ELR (cell line): ENCODE data around the gene AKT1S1.
"Not testable (repeated sequence)": the region's sequence is repeated elsewhere in the genome, so short reads cannot be mapped to it uniquely, and the experiment has no call there.

Experiments
- DNase-seq: peaks from one replicate; pipeline ENCODE4 v3.0.0-alpha.2; 2015; ENCODE audit warnings: low read depth

AKT1S1 gene

GRCh38 chr19:49836176-49837008 lies 40.8 kb downstream of the AKT1S1 start:
- no peak for DNase-seq

GRCh38 chr19:49835562-49835961 lies 41.6 kb downstream of the AKT1S1 start:
- DNase-seq: no peak

- no peak for DNase-seq
Observed at GRCh38 chr19:49833599-49833998, 43.6 kb downstream of the AKT1S1 start.

GRCh38 chr19:49832556-49832955 lies 44.6 kb downstream of the AKT1S1 start:
- no peak for DNase-seq

- no peak for DNase-seq
Observed at GRCh38 chr19:49831592-49831991, 45.6 kb downstream of the AKT1S1 start.

GRCh38 chr19:49830766-49831165 lies 46.4 kb downstream of the AKT1S1 start:
- no peak for DNase-seq

- DNase-seq: no peak
Observed at GRCh38 chr19:49829721-49830120, 47.4 kb downstream of the AKT1S1 start.

GRCh38 chr19:49829200-49829599 lies 48.0 kb downstream of the AKT1S1 start:
- no peak for DNase-seq

GRCh38 chr19:49827034-49827433 lies 50.1 kb downstream of the AKT1S1 start:
- DNase-seq: no peak

GRCh38 chr19:49824662-49825061 lies 52.5 kb downstream of the AKT1S1 start:
- no peak for DNase-seq

- no peak for DNase-seq
Observed at GRCh38 chr19:49823472-49823871, 53.7 kb downstream of the AKT1S1 start.

- no peak for DNase-seq
Observed at GRCh38 chr19:49820125-49820524, 57.0 kb downstream of the AKT1S1 start.

GRCh38 chr19:49819452-49820115 lies 57.6 kb downstream of the AKT1S1 start:
- DNase-seq: not testable (repeated sequence)
